ENCODE measurements around the gene MSANTD3.
"Not testable (repeated sequence)": the region's sequence is repeated elsewhere in the genome, so short reads cannot be mapped to it uniquely, and the experiment has no call there.

The MSANTD3 gene

DNA sequence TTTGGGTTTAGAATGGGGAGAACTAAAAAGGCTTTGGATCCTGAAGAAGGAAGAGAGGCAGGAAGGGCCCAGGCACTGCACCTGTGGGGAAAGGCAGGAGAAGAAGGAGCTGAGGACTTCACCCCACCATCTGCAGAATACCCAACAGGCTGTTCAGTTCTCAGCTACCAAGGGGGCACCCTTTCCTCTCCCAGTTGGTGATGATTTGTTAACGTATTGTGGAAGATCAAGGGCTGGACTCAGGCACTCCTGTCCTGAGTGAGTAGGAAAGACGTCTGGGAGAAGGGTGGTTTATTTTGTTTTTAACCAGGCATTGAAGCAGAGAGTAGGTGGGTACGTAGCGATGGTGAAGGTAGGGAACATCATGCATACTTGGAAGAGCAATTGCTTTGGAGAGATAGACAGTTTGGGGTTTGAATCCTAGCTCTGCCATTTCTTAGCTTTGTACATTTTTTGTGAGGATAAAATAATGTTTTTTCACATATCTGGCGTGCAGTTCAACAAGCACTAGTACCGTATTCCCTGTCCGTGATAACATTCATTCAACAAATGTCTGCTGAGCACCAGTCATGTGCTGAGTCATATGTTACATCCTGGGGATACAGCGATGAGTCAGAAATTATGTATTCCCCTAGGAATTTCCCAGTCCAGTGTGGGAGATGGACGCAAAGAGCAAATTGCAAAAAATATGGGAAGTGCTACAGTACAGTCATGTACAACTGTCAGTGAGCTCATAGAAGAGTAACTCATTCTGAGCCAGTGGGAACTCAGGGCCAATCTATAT lies 2.1 kb downstream of the MSANTD3 start:
- DNase-seq (ENCODE audit: low spot score), result no peak

GRCh38 chr9:100430286-100430940 lies 3.5 kb downstream of the MSANTD3 start:
- no peak for DNase-seq (ENCODE audit: low spot score)

- no peak for DNase-seq (ENCODE audit: low spot score)
Observed at GRCh38 chr9:100431886-100432285, 4.9 kb downstream of the MSANTD3 start.

DNA sequence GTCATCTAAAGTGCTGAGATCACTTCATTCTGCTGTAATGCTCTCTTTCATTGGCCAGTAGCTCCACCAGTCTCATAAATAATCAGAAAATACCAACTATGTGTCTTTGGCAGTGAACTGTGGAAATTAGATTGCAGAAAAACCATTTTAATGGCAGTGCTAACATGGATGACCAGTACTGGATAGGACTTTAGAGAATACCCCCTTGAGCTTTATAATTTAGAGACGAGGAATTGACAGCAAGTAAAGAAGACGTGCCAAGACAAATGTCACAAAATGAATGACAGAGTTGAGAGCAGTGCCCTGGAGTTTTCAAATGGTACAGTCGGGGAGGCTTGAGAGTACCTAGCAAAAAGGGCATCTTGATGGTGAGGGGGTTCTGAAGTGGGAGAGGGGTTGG lies 5.8 kb downstream of the MSANTD3 start:
- no peak for DNase-seq (ENCODE audit: low spot score)

DNA sequence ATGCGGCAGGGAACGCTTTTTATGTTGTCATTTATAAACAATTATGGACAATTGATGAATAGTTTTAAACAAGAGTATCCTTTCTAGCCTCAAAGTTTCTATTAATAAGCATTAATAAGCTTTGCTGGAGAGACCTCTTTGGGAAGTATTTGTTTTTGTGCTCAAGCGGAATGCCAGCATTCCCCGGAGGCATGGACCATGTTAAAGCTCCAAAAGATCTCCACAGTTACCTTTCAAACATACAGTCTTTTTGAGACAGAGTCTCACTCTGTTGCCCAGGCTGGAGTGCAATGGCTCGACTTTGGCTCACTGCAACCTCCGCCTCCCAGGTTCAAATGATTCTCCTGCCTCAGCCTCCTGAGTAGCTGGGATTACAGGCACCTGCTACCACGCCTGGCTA lies 9.6 kb downstream of the MSANTD3 start:
- no peak for DNase-seq (ENCODE audit: low spot score)

DNA sequence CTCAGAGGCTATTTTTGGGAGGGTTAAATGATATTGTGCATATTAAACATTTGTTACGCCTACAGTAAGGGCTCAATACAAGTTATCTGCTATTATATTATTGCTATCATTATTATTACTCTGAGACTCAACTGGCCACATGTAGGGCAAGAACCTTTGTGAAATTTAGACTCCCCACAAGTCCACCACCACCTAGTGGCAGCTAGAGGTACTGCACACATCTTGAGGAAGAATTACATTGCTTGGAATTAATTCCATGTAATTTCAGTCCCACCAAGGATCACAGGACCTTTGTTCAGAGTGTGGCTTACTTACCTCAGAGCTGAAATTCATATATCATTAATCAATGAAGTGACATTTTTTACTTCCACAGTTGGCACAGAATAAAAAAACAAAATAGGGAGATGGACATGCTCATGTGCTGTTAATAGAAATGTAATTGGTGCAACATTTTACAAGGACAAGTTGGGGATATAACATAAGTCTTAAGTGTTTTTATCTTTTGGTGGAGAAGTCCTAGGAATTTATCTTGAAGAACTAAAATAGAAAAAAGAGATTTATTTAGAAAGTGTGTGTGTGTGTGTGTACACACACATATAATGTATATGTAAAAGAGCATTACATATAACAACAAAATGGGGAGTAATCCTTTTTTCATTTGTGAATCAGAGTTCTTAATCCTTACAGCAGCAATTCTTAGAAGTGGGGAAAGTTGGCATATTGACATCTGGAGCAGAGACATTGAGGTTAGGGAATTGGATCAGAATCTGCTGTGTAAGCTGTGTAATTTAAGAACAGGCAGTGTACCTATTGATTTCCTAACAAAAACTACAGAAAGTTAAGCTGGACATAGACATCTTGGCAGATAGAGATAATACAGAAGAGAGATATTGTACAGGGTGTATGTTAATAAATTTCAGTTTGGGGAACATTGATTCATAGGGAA lies 11.2 kb downstream of the MSANTD3 start:
- DNase-seq (ENCODE audit: low spot score), result peak; percentile 63

- DNase-seq (ENCODE audit: low spot score), result no peak
Observed at GRCh38 chr9:100440071-100440470, 13.1 kb downstream of the MSANTD3 start.

DNA sequence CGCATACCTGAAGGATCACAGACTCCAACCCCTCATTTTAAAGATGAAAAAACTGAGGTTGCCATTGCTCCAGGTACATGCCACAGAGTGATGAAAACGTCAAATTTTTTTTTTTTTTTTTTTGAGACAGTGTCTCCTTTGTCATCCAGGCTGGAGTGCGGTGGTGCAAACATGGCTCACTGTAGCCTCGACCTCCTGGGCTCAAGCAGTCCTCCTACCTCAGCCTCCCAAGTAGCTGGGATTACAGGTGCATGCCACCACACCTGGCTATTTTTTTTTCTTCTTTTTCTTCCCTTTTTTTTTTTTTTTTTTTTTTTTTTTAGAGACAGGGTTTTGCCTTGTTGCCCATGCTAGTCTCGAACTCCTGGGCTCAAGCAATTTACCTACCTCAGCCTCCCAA lies 13.5 kb downstream of the MSANTD3 start:
- DNase-seq (ENCODE audit: low spot score), result not testable (repeated sequence)

DNA sequence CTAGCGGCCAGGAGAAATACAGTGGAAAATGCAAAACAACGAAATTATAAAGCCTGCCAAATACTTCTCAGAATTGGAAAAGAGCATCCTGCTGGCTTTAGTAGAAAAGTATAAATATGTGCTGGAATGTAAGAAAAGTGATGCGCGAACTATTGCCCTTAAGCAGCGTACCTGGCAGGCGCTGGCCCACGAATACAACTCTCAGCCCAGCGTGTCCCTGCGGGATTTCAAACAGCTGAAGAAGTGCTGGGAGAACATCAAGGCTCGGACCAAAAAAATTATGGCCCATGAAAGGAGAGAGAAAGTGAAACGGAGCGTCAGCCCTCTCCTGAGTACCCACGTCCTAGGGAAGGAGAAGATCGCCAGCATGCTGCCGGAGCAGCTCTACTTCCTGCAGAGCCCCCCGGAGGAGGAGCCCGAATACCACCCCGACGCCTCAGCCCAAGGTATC lies 15.0 kb downstream of the MSANTD3 start:
- DNase-seq (ENCODE audit: low spot score), result no peak

DNA sequence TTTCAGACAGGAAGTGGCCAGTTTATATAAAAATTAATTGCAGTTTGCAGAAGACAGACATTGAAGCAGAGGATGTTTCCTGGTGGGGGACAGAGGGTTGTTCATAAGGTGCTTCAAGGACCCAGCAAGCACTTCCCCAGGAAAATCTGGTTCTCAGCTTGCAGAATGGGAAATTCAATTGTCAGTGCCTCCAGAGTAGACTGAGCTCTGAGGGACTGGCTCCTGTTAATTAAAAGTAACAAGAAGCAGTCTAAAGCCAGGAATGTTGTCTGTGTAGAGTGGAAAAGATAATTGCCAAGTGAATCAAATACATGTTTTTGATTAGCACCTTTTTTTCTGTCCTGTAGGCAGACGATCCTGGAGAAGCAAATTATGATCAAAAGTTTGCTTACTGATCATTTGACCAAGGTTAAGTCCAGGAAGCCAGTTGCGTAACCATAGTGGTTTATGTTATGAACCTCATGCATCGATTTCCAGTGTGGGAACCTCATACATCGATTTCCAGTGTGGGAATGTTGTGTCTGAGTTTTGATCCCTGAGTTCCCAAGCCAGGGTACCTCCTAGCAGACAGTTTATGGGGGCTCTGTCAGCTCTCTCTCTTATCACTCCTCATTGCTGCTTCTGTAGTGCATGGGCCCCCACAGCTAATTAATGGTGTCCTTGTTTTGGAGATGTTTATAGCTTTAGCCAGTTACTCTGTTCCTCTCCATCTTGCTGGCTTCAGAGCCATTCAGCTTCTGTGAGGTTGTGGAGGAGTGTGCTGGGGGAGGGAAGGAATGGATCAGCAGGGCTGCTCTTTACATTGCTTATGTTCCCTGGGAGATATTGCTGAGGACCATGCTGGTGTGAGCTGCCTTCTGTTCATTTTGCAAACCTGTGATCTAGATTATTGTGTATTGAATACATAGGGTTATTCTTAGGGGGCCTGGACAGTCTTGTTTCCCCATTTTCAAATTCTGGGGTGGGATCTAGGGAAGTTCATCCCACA lies 17.1 kb downstream of the MSANTD3 start:
- DNase-seq (ENCODE audit: low spot score), result no peak

- no peak for DNase-seq (ENCODE audit: low spot score)
Observed at GRCh38 chr9:100445161-100445902, 18.4 kb downstream of the MSANTD3 start.

DNA sequence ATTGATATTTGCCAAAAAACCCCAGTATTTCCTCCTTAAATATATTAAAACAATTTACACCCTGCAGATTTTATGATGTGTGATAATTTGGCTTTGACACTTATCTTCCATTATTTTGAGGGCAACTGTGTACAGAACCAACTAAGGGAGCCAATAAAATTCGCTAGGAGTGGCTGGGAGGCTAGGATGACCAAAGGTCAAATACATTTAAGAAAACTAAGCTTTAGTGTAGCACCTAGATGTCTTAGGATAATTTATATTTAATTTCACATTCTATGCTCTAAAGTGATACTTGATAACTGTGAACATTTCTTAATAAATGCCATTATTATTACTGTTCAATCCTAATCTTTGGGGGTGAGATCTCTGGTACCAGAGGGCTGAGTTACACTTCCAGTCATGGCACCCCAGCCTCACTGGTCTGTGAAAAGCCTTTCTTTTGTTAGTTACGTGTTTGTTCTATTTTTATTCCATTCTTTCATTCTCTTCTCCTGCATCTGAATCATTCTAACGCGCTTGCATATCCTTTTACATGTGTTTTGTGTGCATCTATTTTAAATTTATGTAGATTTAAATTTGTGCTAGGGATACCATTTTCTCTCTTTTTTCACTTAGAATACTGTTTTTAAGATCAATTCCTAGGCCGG lies 19.1 kb downstream of the MSANTD3 start:
- DNase-seq (ENCODE audit: low spot score), result no peak

GRCh38 chr9:100447041-100447440 lies 20.1 kb downstream of the MSANTD3 start:
- no peak for DNase-seq (ENCODE audit: low spot score)

GRCh38 chr9:100448266-100448665 lies 21.3 kb downstream of the MSANTD3 start:
- no peak for DNase-seq (ENCODE audit: low spot score)

DNA sequence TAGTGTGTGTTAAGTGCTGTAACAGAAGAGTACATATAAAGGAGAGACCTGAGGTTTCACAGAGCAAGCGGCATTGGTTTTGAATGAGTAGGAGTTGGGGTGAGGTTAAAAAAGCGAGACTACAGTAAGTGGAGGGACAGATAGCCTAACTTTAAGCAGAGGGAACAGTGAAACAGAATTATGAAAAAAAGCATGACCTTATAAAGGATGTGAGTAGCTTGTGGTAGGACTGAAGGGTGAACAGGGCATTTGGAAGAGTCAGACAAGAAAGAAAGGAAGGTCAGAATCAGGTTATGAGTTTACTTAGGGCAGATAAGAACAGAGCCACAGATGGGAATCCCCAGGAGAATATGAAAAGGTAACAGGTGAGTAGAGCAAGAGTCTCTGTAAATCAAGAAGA lies 22.5 kb downstream of the MSANTD3 start:
- DNase-seq (ENCODE audit: low spot score), result no peak

DNA sequence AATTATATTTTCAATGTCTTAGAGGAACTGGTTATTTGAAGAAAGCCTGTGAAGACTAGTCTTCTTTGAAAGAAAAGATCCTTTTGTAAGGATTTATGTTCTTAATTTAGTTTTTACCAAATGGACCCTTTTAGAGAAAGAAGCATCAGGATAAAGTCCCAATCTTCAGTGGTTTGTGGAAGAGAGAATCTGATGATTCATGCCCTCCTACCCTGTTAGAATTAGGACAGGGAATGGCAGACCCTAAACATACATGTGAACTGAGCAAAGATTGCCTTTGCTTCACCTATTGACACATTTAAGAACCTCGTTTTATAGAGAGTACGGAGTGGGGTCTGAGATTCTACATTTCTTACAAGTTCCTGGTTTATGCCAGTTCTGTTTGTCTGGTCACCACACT lies 26.0 kb downstream of the MSANTD3 start:
- no peak for DNase-seq (ENCODE audit: low spot score)

- DNase-seq (ENCODE audit: low spot score), result no peak
Observed at GRCh38 chr9:100455470-100455869, 28.5 kb downstream of the MSANTD3 start.

- DNase-seq (ENCODE audit: low spot score), result no peak
Observed at GRCh38 chr9:100457517-100457916, 30.6 kb downstream of the MSANTD3 start.

DNA sequence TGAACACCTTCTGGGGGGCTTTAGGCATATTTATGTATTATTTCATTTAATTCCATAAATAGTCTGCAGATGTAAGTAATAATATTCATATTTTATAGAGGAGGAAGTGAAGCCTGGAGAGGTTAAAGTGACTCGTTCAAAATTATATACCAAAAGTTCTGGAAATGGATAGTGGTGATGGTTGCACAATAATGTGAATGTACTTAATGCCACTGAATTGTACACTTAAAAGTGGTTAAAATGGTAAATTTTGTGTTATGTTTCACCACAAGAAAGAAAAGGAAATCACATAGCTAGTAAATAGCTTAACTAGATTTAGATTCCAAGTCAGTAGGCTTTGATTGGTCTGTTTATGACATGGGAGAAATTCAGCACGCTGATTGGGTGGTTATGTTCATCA lies 33.0 kb downstream of the MSANTD3 start:
- DNase-seq (ENCODE audit: low spot score), result no peak

DNA sequence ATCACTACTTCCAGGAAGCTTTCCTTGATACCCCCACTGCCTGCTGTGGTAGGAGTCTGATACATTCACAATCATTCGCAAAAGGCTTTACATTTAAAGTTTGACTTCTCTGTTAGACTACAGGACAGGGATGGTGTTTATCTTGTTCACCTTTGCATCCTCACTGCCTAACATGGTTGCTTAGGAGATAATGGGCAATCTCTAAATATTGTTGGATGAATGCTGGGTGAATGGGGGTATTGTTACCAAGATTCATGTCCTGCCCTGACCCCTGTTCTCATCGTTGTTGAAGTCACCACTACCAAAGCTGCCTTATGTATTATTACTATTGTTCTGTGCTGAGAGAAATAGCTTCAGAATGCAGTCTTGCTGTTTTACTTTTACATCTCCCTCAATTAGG lies 38.3 kb downstream of the MSANTD3 start:
- no peak for DNase-seq (ENCODE audit: low spot score)

Measured in germinal center (tissue), 1 donor.